ENCODE results near the gene OR7C2. TPM values are rescaled to one million over a fixed set of nuclear protein-coding genes. Genes with fewer than 3 reads are reported as not detected.

The OR7C2 gene
- total RNA-seq, 1 donor from 2014 or later: not detected

- no peak for DNase-seq (ENCODE audit: low read depth in 2 of 2)
These were observed 38.4 kb downstream of the OR7C2 start, which contains the start of gene SLC1A6 for GRCh38 chr19:14979476-14980255. SLC1A6 (minus strand) TSS chr19:14979864; CDS start chr19:14972910, 6,954 bp downstream.

GRCh38 chr19:14985133-14985532 lies 43.8 kb downstream of the OR7C2 start:
- no peak for DNase-seq (ENCODE audit: low read depth in 2 of 2)

Other genes starting within 250 kb of the OR7C2 start
- gene ADGRE2, start 162.9 kb upstream of the OR7C2 start, total RNA-seq: under 0.01 and 0.60 TPM in 2 replicates
- not detected in 2 replicates for gene OR7A5, start 106.3 kb upstream of the OR7C2 start, total RNA-seq
- not detected in 2 replicates for gene OR7C1, start 106.3 kb upstream of the OR7C2 start, total RNA-seq
- not detected in 2 replicates for gene OR7A10, start 92.6 kb upstream of the OR7C2 start, total RNA-seq
- not detected in 2 replicates for gene OR7A17, start 55.4 kb upstream of the OR7C2 start, total RNA-seq
- not detected in 2 replicates for gene SLC1A6, start 38.4 kb downstream of the OR7C2 start, total RNA-seq
- not detected in 2 replicates for gene CASP14, start 108.0 kb downstream of the OR7C2 start, total RNA-seq
- gene OR1I1, start 140.7 kb downstream of the OR7C2 start, total RNA-seq: not detected in 2 replicates
- 8.3 and 14.3 TPM in 2 replicates for gene SYDE1, start 165.9 kb downstream of the OR7C2 start, total RNA-seq